ENCODE data around the gene ARSD. TPM values are rescaled to one million over a fixed set of nuclear protein-coding genes. Genes with fewer than 3 reads are reported as not detected.

ARSD gene
- total RNA-seq, 4 donors from 2014 or later, result 1.5 to 2.8 (median 2.1) TPM

DNA sequence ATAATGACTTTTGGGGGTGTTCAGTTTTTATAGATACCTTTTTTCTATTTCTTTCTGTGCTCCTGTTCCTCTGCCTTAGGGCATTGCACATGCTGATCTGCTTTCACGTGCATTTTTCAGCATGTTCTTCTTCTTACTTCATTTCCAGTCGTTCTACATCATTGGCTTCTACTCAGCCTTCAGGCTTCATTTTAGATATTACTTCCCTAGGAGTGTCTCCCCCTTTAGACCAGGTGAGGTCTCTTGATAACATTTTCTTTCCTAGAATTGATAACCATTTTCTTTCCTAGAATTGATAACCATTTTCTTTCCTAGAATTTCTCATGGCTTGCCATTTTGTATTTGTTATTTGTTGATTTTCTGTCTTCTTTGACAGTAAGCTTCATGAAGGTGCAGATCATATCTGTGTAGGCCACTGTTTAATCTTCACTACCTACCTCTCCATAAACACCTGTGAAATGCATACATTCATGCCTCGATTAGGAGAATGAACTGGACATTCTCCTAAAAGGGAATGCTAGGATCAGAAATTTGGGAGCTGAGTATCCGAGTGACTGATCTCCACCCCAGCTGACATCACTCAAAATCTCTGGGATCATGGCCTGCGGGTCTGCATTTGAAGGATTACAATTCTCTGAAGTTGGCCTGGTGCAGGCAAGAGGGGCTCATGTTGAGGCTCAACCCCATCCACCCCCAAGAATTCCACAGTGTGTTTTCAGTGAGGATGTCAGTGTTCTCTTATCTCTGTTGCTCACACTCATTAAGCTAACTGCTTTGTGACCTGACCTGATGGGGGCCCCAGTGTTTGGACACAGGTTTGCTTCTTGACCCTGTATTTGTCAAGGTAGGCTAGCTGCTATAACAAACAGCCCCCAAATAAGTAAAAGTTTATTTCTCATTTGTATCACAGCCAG lies 54.7 kb downstream of the ARSD start:
- Histone ChIP-seq H3K36me3 (no peaks in the 10 kb centered on the region), H3K9me3 (no peaks in the 10 kb centered on the region), H3K27me3 (no peaks in the 10 kb centered on the region), H3K4me1 (no peaks in the 10 kb centered on the region), H3K27ac (no peak overlapping the region), H3K4me3 (no peak overlapping the region)
- DNase-seq, result no peak
- ATAC-seq, result no peak
- TF ChIP-seq POLR2A (IDR thresholded peaks at IDR 0.05) (no peak), CTCF (IDR thresholded peaks at IDR 0.05 in 4 of 5, conservative IDR thresholded peaks at IDR 0.05 in 1 of 5) (no peak)
- intact Hi-C loops (cut with DNase I; ENCODE audit: low total_unique reads), result no loop called here
- in situ Hi-C loops (cut with MboI; ENCODE audit: low sequenced_read_pairs in 4 of 4), result no loop called here

- H3K36me3 ChIP-seq, result no peaks in the 10 kb centered on the region
- DNase-seq (no peak), ATAC-seq (no peak)
- no peaks in the 10 kb centered on the region for H3K27me3 ChIP-seq
- H3K9me3 ChIP-seq, result no peaks in the 10 kb centered on the region
- intact Hi-C loops (cut with DNase I; ENCODE audit: low total_unique reads), result no loop called here
- no peaks in the 10 kb centered on the region for H3K4me1 ChIP-seq
- TF ChIP-seq POLR2A (IDR thresholded peaks at IDR 0.05) (no peak), CTCF (IDR thresholded peaks at IDR 0.05 in 4 of 5, conservative IDR thresholded peaks at IDR 0.05 in 1 of 5) (no peak)
- no peak overlapping the region for H3K27ac ChIP-seq
- in situ Hi-C loops (cut with MboI; ENCODE audit: low sequenced_read_pairs in 4 of 4), result no loop called here
- H3K4me3 ChIP-seq, result no peak overlapping the region
Measured at GRCh38 chrX:2872671-2873277, 56.4 kb downstream of the ARSD start.

- Histone ChIP-seq H3K27ac (no peak overlapping the region), H3K36me3 (no peaks in the 10 kb centered on the region), H3K4me3 (no peak overlapping the region), H3K27me3 (no peaks in the 10 kb centered on the region), H3K4me1 (no peaks in the 10 kb centered on the region), H3K9me3 (no peaks in the 10 kb centered on the region)
- ATAC-seq (no peak), DNase-seq (no peak)
- intact Hi-C loops (cut with DNase I; ENCODE audit: low total_unique reads), result no loop called here
- no peak for TF ChIP-seq CTCF (IDR thresholded peaks at IDR 0.05 in 4 of 5, conservative IDR thresholded peaks at IDR 0.05 in 1 of 5)
- in situ Hi-C loops (cut with MboI; ENCODE audit: low sequenced_read_pairs in 4 of 4), result no loop called here
Measured at GRCh38 chrX:2871831-2872230, 57.3 kb downstream of the ARSD start.

DNA sequence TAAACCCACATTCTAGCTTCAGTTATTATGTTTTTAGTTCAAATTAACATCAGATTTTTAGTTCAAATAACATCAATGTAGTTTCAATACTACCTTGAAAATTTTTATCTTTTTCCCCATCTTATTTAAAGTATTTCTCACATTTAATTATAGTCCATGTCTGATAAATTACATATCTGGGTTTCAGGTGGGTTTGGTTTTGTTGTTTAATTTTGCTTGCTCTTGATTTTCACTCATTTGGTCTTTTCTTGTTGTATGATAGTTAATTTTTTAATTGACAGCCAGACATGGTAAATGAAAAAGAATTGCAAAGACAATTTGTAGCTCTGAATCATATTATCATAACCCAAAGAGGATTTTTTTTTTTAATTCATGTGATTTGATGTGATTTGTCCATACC lies 58.5 kb downstream of the ARSD start:
- no peaks in the 10 kb centered on the region for H3K27me3 ChIP-seq
- ATAC-seq, result no peak
- H3K36me3 ChIP-seq, result no peaks in the 10 kb centered on the region
- in situ Hi-C loops (cut with MboI; ENCODE audit: low sequenced_read_pairs in 4 of 4) (no loop called here), intact Hi-C loops (cut with DNase I; ENCODE audit: low total_unique reads) (no loop called here)
- no peaks in the 10 kb centered on the region for H3K9me3 ChIP-seq
- no peak overlapping the region for H3K4me3 ChIP-seq
- no peak for TF ChIP-seq POLR2A (IDR thresholded peaks at IDR 0.05)
- no peak for TF ChIP-seq CTCF (IDR thresholded peaks at IDR 0.05 in 4 of 5, conservative IDR thresholded peaks at IDR 0.05 in 1 of 5)
- DNase-seq, result no peak
- no peaks in the 10 kb centered on the region for H3K4me1 ChIP-seq
- no peak overlapping the region for H3K27ac ChIP-seq
